H1 (cell line): ENCODE measurements around the gene GPSM3. TPM values are rescaled to one million over a fixed set of nuclear protein-coding genes. Genes with fewer than 3 reads are reported as not detected.
A peak's percentile ranks its signal among the peaks of the same experiment; 100 is the strongest.

ENCODE experiments used
- CTCF ChIA-PET: fragments of 300-600 bp; sonication (Branson Sonifier 250); formaldehyde crosslinking; loops from one replicate; lab custom pipeline; 2021; ENCODE audit not compliant: partially characterized antibody; lab: Charles Lee
- POLR2A ChIA-PET: fragments of 300-600 bp; sonication (Branson Sonifier 250); formaldehyde crosslinking; loops from one replicate; lab custom pipeline; 2021; ENCODE audit warnings: inconsistent platforms; ENCODE audit not compliant: partially characterized antibody; lab: Charles Lee
- DNase-seq, 2 experiments: peaks; one replicate each; pipeline versions ENCODE4 v3.0.0 to v3.0.0-alpha.2; 2010 to 2022; ENCODE audit warnings: low spot score in 2 of 2, low read depth in 1 of 2, mixed read lengths in 1 of 2
- FAIRE-seq: peaks from 2 replicates; lab custom pipeline; 2011; peaks lifted over from hg19 to GRCh38; lab: Jason Lieb, UNC
- H2AFZ ChIP-seq: 2 replicates; pipeline ENCODE4 v1.8.1; 2012; ENCODE audit warnings: low read length, inconsistent platforms
- H2AK5ac ChIP-seq: 2 replicates; pipeline ENCODE4 v1.6.1; 2013; ENCODE audit warnings: low read depth, low read length
- H2BK120ac ChIP-seq: replicated peaks from 2 replicates; pipeline ENCODE3; 2013; ENCODE audit warnings: low read depth, low read length, inconsistent platforms
- H2BK12ac ChIP-seq: 2 replicates; pipeline ENCODE4 v1.6.1; 2013; ENCODE audit warnings: low read depth, low read length
- H2BK15ac ChIP-seq: 2 replicates; pipeline ENCODE4 v1.6.1; 2013; ENCODE audit warnings: low read length
- H2BK20ac ChIP-seq: 2 replicates; pipeline ENCODE4 v1.6.1; 2013; ENCODE audit warnings: low read length
- H2BK5ac ChIP-seq: 2 replicates; pipeline ENCODE4 v1.6.1; 2013; ENCODE audit warnings: low read depth, low read length
- H3K14ac ChIP-seq: 2 replicates; pipeline ENCODE4 v1.6.1; 2013; ENCODE audit warnings: inconsistent platforms; ENCODE audit not compliant: insufficient read length
- H3K18ac ChIP-seq: 2 replicates; pipeline ENCODE4 v1.6.1; 2013; ENCODE audit warnings: low read length; ENCODE audit errors: extremely low read depth
- H3K23ac ChIP-seq: 2 replicates; pipeline ENCODE4 v1.6.1; 2013; ENCODE audit warnings: inconsistent platforms; ENCODE audit not compliant: insufficient read length
- H3K23me2 ChIP-seq: 2 replicates; pipeline ENCODE4 v1.6.1; 2013; ENCODE audit warnings: low read depth, low read length
- H3K27ac ChIP-seq: 2 replicates; pipeline ENCODE4 v1.6.1; 2011; ENCODE audit warnings: low read depth, low read length, inconsistent platforms
- H3K27me3 ChIP-seq, 4 experiments: replicated peaks in 1 of 4; 1 replicate in 1 of 4; 2 replicates in 3 of 4; pipeline versions ENCODE4 v1.6.1 to v1.8.1; 2011 to 2013; ENCODE audit warnings: low read length in 3 of 4, mild to moderate bottlenecking in 3 of 4, inconsistent platforms in 2 of 4, mixed read lengths in 2 of 4, moderate library complexity in 1 of 4; ENCODE audit not compliant: control insufficient read depth in 3 of 4, insufficient read depth in 3 of 4; ENCODE audit errors: extremely low read depth in 1 of 4
- H3K36me3 ChIP-seq, 4 experiments: 2 replicates each; pipeline versions ENCODE4 v1.6.1 to v1.8.1; 2011 to 2013; ENCODE audit warnings: mild to moderate bottlenecking in 4 of 4, low read length in 3 of 4, moderate library complexity in 2 of 4, control low read depth in 1 of 4, inconsistent platforms in 1 of 4; ENCODE audit not compliant: insufficient read depth in 4 of 4, control insufficient read depth in 2 of 4
- H3K4ac ChIP-seq: replicated peaks from 2 replicates; pipeline ENCODE3; 2013; ENCODE audit warnings: low read length, low read depth, mixed read lengths, inconsistent platforms; ENCODE audit not compliant: insufficient read length
- H3K4me1 ChIP-seq, 4 experiments: replicated peaks in 1 of 4; 1 replicate in 1 of 4; 2 replicates in 3 of 4; pipeline versions ENCODE4 v1.6.1 to v1.8.1; 2011 to 2013; ENCODE audit warnings: low read length in 3 of 4, inconsistent platforms in 2 of 4, mixed read lengths in 1 of 4; ENCODE audit not compliant: insufficient read depth in 4 of 4, control insufficient read depth in 3 of 4
- H3K4me2 ChIP-seq, 2 experiments: 2 replicates each; pipeline versions ENCODE4 v1.6.1 to v1.8.1; 2011 to 2013; ENCODE audit warnings: low read depth in 2 of 2, low read length in 2 of 2, control low read depth in 1 of 2, inconsistent platforms in 1 of 2, mild to moderate bottlenecking in 1 of 2; ENCODE audit not compliant: insufficient read depth in 1 of 2
- H3K4me3 ChIP-seq, 4 experiments: fragments of 200-600, 300-600 bp in 1 of 4; sonication (generic), shearing (Covaris generic), sonication (Bioruptor Twin) in 1 of 4; 2 replicates each; pipeline versions ENCODE4 v1.5.1 to v1.8.1; 2011 to 2016; ENCODE audit warnings: low read length in 4 of 4, low read depth in 3 of 4, control low read depth in 2 of 4, inconsistent platforms in 2 of 4, mild to moderate bottlenecking in 2 of 4, mixed read lengths in 1 of 4, moderate library complexity in 1 of 4; ENCODE audit not compliant: insufficient read depth in 2 of 4; ENCODE audit errors: extremely low read depth in 1 of 4
- H3K56ac ChIP-seq: replicated peaks from 2 replicates; pipeline ENCODE3; 2013; ENCODE audit warnings: low read depth, mild to moderate bottlenecking, mixed read lengths, low read length, inconsistent platforms; ENCODE audit not compliant: insufficient read length
- H3K79me1 ChIP-seq: 2 replicates; pipeline ENCODE4 v1.6.1; 2013; ENCODE audit warnings: low read depth, low read length, control low read depth
- H3K79me2 ChIP-seq, 2 experiments: 2 replicates each; pipeline versions ENCODE4 v1.6.1 to v1.8.1; 2012 to 2013; ENCODE audit warnings: low read length in 2 of 2, mild to moderate bottlenecking in 2 of 2, inconsistent platforms in 1 of 2; ENCODE audit not compliant: insufficient read depth in 2 of 2, control insufficient read depth in 1 of 2
- H3K9ac ChIP-seq, 4 experiments: replicated peaks in 1 of 4; 1 replicate in 1 of 4; 2 replicates in 3 of 4; pipeline versions ENCODE4 v1.6.1 to v1.8.1; 2011 to 2013; ENCODE audit warnings: low read depth in 3 of 4, low read length in 3 of 4, control low read depth in 2 of 4, mild to moderate bottlenecking in 2 of 4, moderate library complexity in 2 of 4, inconsistent platforms in 1 of 4; ENCODE audit errors: extremely low read depth in 1 of 4
- H3K9me3 ChIP-seq, 2 experiments: 2 replicates each; pipeline versions ENCODE4 v1.6.1 to v1.8.1; 2012 to 2013; ENCODE audit warnings: mild to moderate bottlenecking in 2 of 2, moderate library complexity in 2 of 2, control low read depth in 1 of 2, inconsistent platforms in 1 of 2, low read depth in 1 of 2, low read length in 1 of 2, mixed read lengths in 1 of 2; ENCODE audit not compliant: insufficient read depth in 2 of 2
- H4K20me1 ChIP-seq, 2 experiments: replicated peaks in 1 of 2; 2 replicates each; pipeline versions ENCODE3 to v1.8.1; 2011 to 2013; ENCODE audit warnings: inconsistent platforms in 2 of 2, low read length in 2 of 2, mild to moderate bottlenecking in 1 of 2; ENCODE audit not compliant: insufficient read depth in 2 of 2, control insufficient read depth in 1 of 2
- H4K5ac ChIP-seq: 2 replicates; pipeline ENCODE4 v1.6.1; 2013; ENCODE audit warnings: low read length, low read depth, mixed read lengths, inconsistent platforms; ENCODE audit not compliant: insufficient read length
- H4K8ac ChIP-seq: 2 replicates; pipeline ENCODE4 v1.8.0; 2013; ENCODE audit warnings: mild to moderate bottlenecking, moderate library complexity, low read length, inconsistent platforms; ENCODE audit not compliant: insufficient read depth; ENCODE audit errors: extremely low read depth
- H4K91ac ChIP-seq: replicated peaks from 2 replicates; pipeline ENCODE3; 2013; ENCODE audit warnings: low read length, mixed read lengths, inconsistent platforms; ENCODE audit not compliant: insufficient read length
- HDAC6 ChIP-seq: IDR thresholded peaks from one replicate; pipeline ENCODE4 v1.7.1; 2012; ENCODE audit warnings: low read depth, mild to moderate bottlenecking, inconsistent platforms, low read length, moderate library complexity
- RBBP5 ChIP-seq: IDR thresholded peaks from 2 replicates; pipeline ENCODE4 v1.7.1; 2012; ENCODE audit warnings: low read depth, mild to moderate bottlenecking, inconsistent platforms, low read length, moderate library complexity, borderline replicate concordance
- WGBS, 2 experiments: shearing (Covaris generic) in 1 of 2; methylation state at CpG; one replicate each; pipeline versions ENCODE4 v1.1.6 to v1.1.7; 2013 to 2015; ENCODE audit warnings: low lambda C conversion rate in 2 of 2, mixed read lengths in 2 of 2, inconsistent platforms in 1 of 2, low coverage in 1 of 2, missing lambda C conversion rate in 1 of 2; ENCODE audit not compliant: insufficient replicate concordance in 2 of 2, insufficient coverage in 1 of 2, insufficient read length in 1 of 2; ENCODE audit errors: extremely low coverage in 1 of 2, missing lambda C conversion rate in 1 of 2; 5-methylcytosine and 5-hydroxymethylcytosine counted together
- polyA plus RNA-seq, 7 experiments: library from polyadenylated mRNA; depleted of rRNA in 3 of 7; stranded (reverse) in 5 of 7; unstranded in 2 of 7; fragments of >200 nt in 5 of 7; fragments of 200-250 nt in 2 of 7; gene quantifications; 1 replicate in 5 of 7; 2 replicates in 1 of 7; 4 replicates in 1 of 7; pipeline versions ENCODE4 v1.2.1 to v1.2.3, GENCODE V29; 2011 to 2013; ENCODE audit warnings: missing spikeins in 2 of 7, mixed read lengths in 2 of 7
- total RNA-seq: library from RNA; stranded (reverse); fragmentation: NEBNext Ultra II Directional; extraction: Animal tissue kit (Norgen Biotek cat#: 25700); gene quantifications from 2 replicates; pipeline ENCODE4 v1.2.1, GENCODE V29; 2021
- TF ChIP-seq, protein P1 (sequence below): IDR thresholded peaks from 2 replicates; pipeline ENCODE4 v1.6.1; 2011; ENCODE audit warnings: low read depth, mild to moderate bottlenecking, low read length; ENCODE audit not compliant: insufficient read depth
- TF ChIP-seq, protein P2 (sequence below): IDR thresholded peaks from 2 replicates; pipeline ENCODE4 v1.6.1; 2012; ENCODE audit warnings: low read length, inconsistent platforms

Gene GPSM3
- total and polyA plus RNA-seq, 2 of the 8 experiments (the other 6 are each of a cell fraction or from before 2014, with no cell fraction given): 6.6 to 9.8 TPM

- Histone ChIP-seq H3K4ac (no peak overlapping the region), H3K79me2 (peaks cover 0 to 2% of the 10 kb centered on the region in 2 experiments; a peak in 2 of 4 replicates), H3K9me3 (no peaks in the 10 kb centered on the region), H3K23ac (no peak overlapping the region), H3K79me1 (no peaks in the 10 kb centered on the region; the same call in 1 of the 2 replicates), H3K9ac (no peak overlapping the region), H2AK5ac (no peak overlapping the region), H3K27ac (no peak overlapping the region), H2BK15ac (no peak overlapping the region)
- DNase-seq: no peak
- no peak for TF ChIP-seq HDAC6
- no peak for TF ChIP-seq RBBP5
- TF ChIP-seq, protein P1, sequence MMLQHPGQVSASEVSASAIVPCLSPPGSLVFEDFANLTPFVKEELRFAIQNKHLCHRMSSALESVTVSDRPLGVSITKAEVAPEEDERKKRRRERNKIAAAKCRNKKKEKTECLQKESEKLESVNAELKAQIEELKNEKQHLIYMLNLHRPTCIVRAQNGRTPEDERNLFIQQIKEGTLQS: no peak
- TF ChIP-seq, protein P2, sequence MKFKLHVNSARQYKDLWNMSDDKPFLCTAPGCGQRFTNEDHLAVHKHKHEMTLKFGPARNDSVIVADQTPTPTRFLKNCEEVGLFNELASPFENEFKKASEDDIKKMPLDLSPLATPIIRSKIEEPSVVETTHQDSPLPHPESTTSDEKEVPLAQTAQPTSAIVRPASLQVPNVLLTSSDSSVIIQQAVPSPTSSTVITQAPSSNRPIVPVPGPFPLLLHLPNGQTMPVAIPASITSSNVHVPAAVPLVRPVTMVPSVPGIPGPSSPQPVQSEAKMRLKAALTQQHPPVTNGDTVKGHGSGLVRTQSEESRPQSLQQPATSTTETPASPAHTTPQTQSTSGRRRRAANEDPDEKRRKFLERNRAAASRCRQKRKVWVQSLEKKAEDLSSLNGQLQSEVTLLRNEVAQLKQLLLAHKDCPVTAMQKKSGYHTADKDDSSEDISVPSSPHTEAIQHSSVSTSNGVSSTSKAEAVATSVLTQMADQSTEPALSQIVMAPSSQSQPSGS: 0 out of 2 replicates have a peak, but pooled peaks have one; percentile 8
- TF ChIP-seq, all 59 proteins: peak for 1
- peaks cover 8 to 42% (median 24%) of the 10 kb centered on the region in 4 experiments for H3K4me1 ChIP-seq
- FAIRE-seq: no peak
- H3K56ac ChIP-seq: no peak overlapping the region
- H3K36me3 ChIP-seq: no peaks in the 10 kb centered on the region
- POLR2A ChIA-PET: interaction anchor here (1.4 to 13.3 kb wide), 6 partner anchors 15 to 777 kb away, joined by 4 to 194 read pairs (median 9); partner anchors contain the start of genes AGPAT1, ATF6B, FKBPL and PRRT1
- no peak overlapping the region for H2AFZ ChIP-seq
- H2BK120ac ChIP-seq: no peak overlapping the region
- WGBS, 2 experiments: 90% methylated on average over 4 of the region's 4 CpGs; no CpG with 5 or more reads in 1 of the 2 experiments
- no peak overlapping the region for H3K14ac ChIP-seq
- H3K18ac ChIP-seq: no peak overlapping the region
- H4K5ac ChIP-seq: no peak overlapping the region
- no peak overlapping the region for H4K8ac ChIP-seq
- no peak overlapping the region for H2BK12ac ChIP-seq
- no peaks in the 10 kb centered on the region for H3K27me3 ChIP-seq
- H4K20me1 ChIP-seq: no peaks in the 10 kb centered on the region
- no peak overlapping the region for H2BK5ac ChIP-seq
- peaks cover 7% of the 10 kb centered on the region; the same call in 1 of the 2 replicates for H3K23me2 ChIP-seq
- peak overlapping the region in 3 of 4 experiments; percentile 55 to 61 (median 60); a peak in 4 of 8 replicates for H3K4me3 ChIP-seq
- H4K91ac ChIP-seq: no peak overlapping the region
- H3K4me2 ChIP-seq: peak overlapping the region; percentile 77 to 89; a peak in 2 of 4 replicates
- CTCF ChIA-PET: interaction anchor here (1.3 kb wide), 2 partner anchors 24 to 46 kb away, joined by 3 to 4 read pairs; no protein-coding TSS in a partner anchor
- no peak overlapping the region for H2BK20ac ChIP-seq
These were observed 1.9 kb upstream of the GPSM3 start for GRCh38 chr6:32194388-32194787.
